Measurements from ENCODE around the gene ABCB8. TPM values are rescaled to one million over a fixed set of nuclear protein-coding genes. Genes with fewer than 3 reads are reported as not detected.

ABCB8 gene
- total RNA-seq, 1 donor from 2014 or later = 17.4 TPM

DNA sequence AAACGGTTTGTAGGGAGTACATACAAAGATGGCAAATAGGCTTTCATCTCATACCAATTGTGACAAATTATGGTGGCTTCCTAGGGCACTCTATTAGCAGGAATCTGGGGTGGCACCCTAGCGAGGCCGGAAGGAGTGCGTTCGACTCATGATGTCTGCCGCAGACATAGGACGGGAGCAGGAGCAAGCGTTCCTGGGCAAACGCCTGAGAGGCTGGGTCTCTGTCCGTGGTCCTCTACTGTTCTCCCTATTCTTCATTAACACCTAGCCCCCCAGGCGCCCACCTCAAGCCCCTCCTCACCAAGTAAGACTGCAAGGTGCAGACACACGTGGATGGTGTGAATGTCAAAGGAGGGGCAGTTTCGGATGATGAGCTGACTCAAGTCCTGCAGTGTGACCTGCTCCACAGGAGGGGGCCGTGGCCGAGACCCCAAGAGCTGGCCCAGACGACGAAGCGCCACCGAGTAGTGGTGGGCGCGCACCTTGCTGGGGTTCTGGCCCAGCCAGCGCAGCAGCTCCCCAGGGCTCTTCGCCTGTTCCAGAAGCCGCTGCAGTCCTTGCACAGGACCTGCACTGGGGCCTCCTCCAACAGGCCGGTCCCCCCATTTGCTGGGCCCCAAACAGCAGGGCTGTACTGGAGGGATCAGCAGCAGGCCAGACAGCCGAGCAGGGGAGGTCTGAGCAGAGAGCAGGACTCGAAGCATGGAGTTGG is 51.1 kb downstream of the ABCB8 start:
- peak overlapping the region; percentile 73 for H3K27ac Mint-ChIP-seq (ENCODE audit: unreplicated experiment)
- peaks cover 24% of the 10 kb centered on the region for H3K36me3 Mint-ChIP-seq (ENCODE audit: low read depth, unreplicated experiment)
- peaks cover 20% of the 10 kb centered on the region for H3K4me1 Mint-ChIP-seq (ENCODE audit: unreplicated experiment)
- no peaks in the 10 kb centered on the region for H3K9me3 Mint-ChIP-seq (ENCODE audit: unreplicated experiment)
- H3K27me3 Mint-ChIP-seq (ENCODE audit: unreplicated experiment) = peaks cover 21% of the 10 kb centered on the region
- no peak for TF ChIP-seq CTCF (IDR thresholded peaks at IDR 0.05; ENCODE audit: unreplicated experiment)
- H3K4me3 Mint-ChIP-seq (ENCODE audit: unreplicated experiment) = peak overlapping the region; percentile 94
- DNase-seq (ENCODE audit: low spot score) = no peak

DNA sequence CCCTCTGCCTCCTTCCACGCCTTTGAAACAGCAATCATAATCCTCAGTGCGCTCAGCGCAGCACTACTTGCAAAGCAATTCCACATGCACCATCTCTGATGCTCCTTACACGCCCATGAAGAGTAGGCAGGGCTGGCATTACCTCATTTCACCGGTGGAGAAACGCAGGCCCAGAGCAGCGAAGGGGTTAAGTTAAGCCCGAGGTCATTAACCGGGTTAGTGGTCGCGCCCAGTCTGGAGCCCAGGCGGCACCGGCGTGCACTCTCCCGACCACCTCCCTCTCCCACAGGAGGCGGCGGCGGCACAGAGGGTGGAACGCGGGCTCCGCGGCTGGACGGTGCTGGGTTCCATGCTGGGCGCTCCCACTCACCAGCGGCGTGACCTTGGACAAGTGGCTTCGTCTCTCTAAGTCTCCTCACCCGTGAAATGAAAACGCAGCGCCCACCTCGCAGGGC is 51.8 kb downstream of the ABCB8 start:
- no peak for DNase-seq (ENCODE audit: low spot score)

DNA sequence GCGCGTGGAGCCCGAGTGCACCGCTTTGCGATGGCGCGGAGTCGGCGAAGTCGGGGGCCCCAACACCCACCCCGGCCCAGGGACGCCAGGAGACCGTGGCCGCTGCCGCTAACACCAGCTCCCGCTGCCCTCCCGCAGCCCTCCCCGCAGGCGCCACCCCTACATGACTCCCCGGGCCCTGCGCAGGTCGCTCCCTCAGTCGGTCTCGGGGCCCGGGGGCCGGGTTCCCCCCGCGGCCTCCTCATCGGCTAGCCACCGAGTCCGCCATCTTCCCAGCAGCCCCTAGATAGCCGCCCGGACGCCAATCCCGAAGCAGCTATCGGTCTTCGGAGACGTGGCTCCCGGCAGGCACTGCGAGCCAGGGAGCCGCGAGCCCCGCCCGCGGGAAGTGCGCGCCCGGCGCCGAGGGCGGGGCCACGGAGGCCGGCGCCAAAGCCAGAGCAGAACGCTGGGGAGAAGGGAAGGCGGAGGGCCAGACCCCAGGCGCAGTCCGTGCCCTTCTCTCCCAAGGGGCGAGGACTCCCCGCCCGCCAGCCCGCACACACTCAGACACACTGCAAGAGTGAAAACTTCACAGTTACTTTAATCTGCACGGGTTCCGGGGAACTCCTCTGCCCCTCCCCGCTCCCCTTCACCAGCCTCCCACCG is 52.4 kb downstream of the ABCB8 start, which contains the start of gene FASTK:
Gene FASTK, minus strand, starts transcription at position 288 of the 648 bp plus-strand sequence. Its CDS starts 43 bp downstream, at position 245.
- H3K9me3 Mint-ChIP-seq (ENCODE audit: unreplicated experiment) = no peaks in the 10 kb centered on the region
- peaks cover 16% of the 10 kb centered on the region for H3K36me3 Mint-ChIP-seq (ENCODE audit: low read depth, unreplicated experiment)
- H3K27me3 Mint-ChIP-seq (ENCODE audit: unreplicated experiment) = peaks cover 16% of the 10 kb centered on the region
- H3K4me3 Mint-ChIP-seq (ENCODE audit: unreplicated experiment) = peak within 1 kb of the TSS; percentile 94
- no peak for TF ChIP-seq CTCF (IDR thresholded peaks at IDR 0.05; ENCODE audit: unreplicated experiment)
- DNase-seq (ENCODE audit: low spot score) = peak; percentile 87
- H3K4me1 Mint-ChIP-seq (ENCODE audit: unreplicated experiment) = peaks cover 30% of the 10 kb centered on the region
- no peak within 1 kb of the TSS for H3K27ac Mint-ChIP-seq (ENCODE audit: unreplicated experiment)

More for the DNA sequence above, 51.8 kb downstream of the ABCB8 start:
- Mint-ChIP-seq H3K9me3 (ENCODE audit: unreplicated experiment) (no peaks in the 10 kb centered on the region), H3K4me1 (ENCODE audit: unreplicated experiment) (peaks cover 24% of the 10 kb centered on the region), H3K36me3 (ENCODE audit: low read depth, unreplicated experiment) (peaks cover 19% of the 10 kb centered on the region), H3K4me3 (ENCODE audit: unreplicated experiment) (peak overlapping the region; percentile 94), H3K27ac (ENCODE audit: unreplicated experiment) (no peak overlapping the region), H3K27me3 (ENCODE audit: unreplicated experiment) (peaks cover 19% of the 10 kb centered on the region)
- TF ChIP-seq CTCF (IDR thresholded peaks at IDR 0.05; ENCODE audit: unreplicated experiment) = no peak

GRCh38 chr7:151081170-151082101 is 53.2 kb downstream of the ABCB8 start:
- no peak overlapping the region for H3K27ac Mint-ChIP-seq (ENCODE audit: unreplicated experiment)
- TF ChIP-seq CTCF (IDR thresholded peaks at IDR 0.05; ENCODE audit: unreplicated experiment) = no peak
- no peaks in the 10 kb centered on the region for H3K9me3 Mint-ChIP-seq (ENCODE audit: unreplicated experiment)
- no peak for DNase-seq (ENCODE audit: low spot score)
- peaks cover 14% of the 10 kb centered on the region for H3K27me3 Mint-ChIP-seq (ENCODE audit: unreplicated experiment)
- peaks cover 31% of the 10 kb centered on the region for H3K4me1 Mint-ChIP-seq (ENCODE audit: unreplicated experiment)
- peaks cover 8% of the 10 kb centered on the region for H3K36me3 Mint-ChIP-seq (ENCODE audit: low read depth, unreplicated experiment)
- H3K4me3 Mint-ChIP-seq (ENCODE audit: unreplicated experiment) = peak overlapping the region; percentile 73
